Hypothalamus (tissue), 51 donors: Measurements from ENCODE around the gene XAB2.
A peak's percentile ranks its signal among the peaks of the same experiment; 100 is the strongest.

Experiments
- DNase-seq, 51 donors: peaks; one replicate each; lab custom pipeline; 2025; lab: John Stamatoyannopoulos, UW

XAB2 gene

DNA sequence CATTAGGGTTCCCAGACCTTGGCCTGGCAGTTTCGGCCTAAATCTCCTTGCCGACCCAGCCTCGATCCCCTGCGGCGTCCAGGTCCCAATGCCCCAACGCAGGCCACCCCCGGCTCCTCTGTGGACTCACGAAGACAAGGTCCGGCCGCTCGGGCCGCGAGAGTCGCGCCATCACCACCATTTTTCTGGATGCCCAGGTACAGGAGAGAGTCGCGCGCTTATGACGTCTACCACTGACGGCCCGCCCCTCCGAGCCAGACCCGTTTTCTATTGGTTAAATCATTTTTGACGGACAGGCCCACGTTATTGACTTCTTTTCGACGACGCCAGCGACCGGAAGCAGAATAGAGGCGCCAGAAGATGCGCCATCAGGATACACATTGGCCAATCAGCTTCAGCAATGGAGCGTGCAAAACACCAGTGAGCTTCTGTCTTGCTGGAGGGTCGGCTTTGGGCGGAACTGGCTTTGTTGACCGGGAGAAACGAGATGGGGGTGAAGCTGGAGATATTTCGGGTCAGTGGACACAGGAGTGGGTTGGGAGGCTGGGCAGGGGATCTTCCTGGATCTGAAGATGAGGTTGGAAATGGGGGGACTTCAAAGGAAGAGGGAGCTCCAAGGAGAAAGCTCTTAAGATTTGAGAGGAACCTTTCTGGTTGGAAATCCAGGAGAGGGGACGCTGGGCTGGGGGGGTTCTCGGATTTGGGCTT, at the start of gene XAB2, which contains the start of gene PET100:
XAB2 (minus strand) TSS at position 199 of the 708 bp plus-strand sequence; CDS start at position 181, 18 bp downstream.
PET100 (plus strand) TSS at position 447 of the 708 bp plus-strand sequence; CDS start at position 488, 41 bp downstream.
- peak; percentile 72 to 99 (median 95) for DNase-seq

DNA sequence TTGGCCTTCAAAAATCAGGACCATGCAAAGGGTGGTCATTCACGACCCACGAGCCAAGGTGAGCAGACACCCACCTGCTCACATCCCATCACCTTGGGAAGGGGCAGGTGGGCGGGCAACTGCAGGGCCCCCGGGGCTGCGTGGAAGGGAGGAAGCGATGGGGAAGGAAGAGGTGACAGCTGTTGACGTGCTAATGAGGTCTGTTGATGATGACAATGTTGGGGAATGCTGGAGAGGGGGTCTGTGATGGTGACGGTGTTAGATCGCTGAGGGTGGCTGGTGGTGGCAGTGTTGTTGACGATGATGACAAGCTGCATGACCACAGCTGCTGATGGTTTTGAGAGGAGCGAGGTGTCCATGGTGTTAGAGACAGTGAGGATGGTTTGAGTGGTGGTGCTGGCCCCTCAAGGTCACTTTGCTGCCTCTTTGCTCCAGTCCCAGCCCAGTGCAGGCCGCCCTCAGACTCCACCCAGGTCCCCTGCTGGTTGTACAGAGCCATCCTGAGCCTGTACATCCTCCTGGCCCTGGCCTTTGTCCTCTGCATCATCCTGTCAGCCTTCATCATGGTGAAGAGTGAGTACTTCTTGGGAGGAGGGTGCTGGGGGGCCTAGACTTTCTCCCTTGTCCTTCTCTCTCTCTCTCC, 48.4 kb upstream of the XAB2 start:
- no peak for DNase-seq

DNA sequence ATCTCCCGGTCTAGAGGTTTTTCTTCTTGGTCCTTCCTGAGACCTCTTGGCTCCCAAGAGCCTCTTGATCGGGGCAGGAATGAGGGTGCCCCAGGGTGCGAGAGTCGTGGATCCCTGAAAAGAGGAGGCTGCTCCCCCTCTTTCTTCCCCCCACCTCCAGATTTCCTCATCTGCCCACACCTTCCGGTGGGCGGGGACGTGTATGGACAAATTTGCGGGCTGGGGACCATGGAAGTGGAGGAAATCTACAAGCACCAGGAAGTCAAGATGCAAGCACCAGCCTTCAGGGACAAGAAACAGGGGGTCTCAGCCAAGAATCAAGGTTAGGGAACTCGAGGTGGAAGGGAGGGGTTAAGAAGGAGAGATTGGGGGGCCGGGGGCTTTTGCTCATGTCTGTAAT, 47.5 kb upstream of the XAB2 start, which contains the start of gene MCEMP1:
MCEMP1 (plus strand) TSS at position 237 of the 400 bp plus-strand sequence; CDS start at position 268, 31 bp downstream.
- DNase-seq, result no peak

DNA sequence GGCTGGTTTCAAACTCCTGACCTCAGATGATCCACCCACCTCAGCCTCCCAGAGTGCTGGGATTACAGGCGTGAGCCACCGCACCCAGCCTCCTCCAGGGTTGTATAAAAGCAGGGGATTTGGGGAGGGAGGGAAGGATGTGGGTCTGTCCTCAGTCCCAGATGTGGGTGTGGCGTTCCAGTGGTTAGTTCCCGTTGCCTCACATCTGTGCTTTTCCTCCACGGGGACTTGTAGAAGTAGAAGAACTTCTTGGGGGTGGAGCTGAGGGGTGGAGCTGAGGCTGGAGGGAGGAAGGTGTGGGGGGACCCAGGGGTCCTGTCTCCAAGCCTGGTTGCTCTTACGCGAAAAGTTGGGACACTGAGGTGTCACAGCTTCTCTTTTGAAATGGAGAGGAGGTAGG, 47.0 kb upstream of the XAB2 start:
- DNase-seq, result no peak

DNA sequence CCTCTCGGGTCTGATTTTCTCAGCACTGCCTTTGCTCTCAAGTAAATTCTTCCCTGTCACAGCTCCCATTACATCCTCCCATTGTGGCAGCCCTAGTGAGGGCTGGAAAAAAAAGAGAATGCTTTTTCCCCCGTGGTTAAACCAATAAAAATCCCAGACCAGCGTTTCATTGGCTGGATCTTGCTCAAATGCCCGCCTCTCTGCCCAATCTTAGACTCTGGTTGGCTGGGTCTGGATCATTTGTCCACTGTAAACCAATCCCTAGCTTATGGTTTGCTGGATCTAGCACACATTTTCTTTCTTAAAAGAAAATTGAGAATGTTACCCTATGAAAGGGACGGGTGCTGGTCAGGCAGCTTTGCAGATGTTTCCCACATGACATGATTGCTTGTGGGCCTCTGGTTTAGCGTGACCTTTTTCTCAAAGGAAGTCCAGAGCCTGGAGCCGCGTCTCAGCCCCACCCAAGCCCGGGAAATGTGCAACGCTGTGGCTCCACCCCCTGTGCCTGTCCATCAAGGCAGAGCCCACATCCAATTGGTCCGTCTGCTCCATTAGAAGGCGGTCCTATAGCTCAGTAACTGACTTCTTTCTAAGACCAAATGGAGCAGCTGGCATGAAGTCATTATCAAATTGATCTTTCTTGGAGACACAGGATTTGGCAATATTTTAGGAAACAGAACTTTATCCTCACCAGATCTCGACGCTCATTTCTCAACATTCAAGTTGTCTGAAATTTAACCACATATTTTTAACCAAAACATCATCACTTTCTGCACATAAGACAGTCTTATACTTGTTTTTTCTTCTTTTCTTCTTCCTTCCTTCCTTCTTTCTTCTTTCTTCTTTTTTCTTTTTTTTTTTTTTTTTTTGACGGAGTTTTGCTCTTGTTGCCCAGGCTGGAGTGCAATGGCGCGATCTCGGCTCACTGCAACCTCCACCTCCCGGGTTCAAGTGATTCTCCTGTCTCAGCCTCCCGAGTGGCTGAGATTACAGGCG, 45.0 kb upstream of the XAB2 start:
- DNase-seq, result peak in 8 of 51 donors; percentile 2 to 47 (median 8)

- DNase-seq, result no peak
These were observed 43.2 kb upstream of the XAB2 start for GRCh38 chr19:7672522-7672921.

GRCh38 chr19:7670790-7671189, 41.4 kb upstream of the XAB2 start:
- no peak for DNase-seq

DNA sequence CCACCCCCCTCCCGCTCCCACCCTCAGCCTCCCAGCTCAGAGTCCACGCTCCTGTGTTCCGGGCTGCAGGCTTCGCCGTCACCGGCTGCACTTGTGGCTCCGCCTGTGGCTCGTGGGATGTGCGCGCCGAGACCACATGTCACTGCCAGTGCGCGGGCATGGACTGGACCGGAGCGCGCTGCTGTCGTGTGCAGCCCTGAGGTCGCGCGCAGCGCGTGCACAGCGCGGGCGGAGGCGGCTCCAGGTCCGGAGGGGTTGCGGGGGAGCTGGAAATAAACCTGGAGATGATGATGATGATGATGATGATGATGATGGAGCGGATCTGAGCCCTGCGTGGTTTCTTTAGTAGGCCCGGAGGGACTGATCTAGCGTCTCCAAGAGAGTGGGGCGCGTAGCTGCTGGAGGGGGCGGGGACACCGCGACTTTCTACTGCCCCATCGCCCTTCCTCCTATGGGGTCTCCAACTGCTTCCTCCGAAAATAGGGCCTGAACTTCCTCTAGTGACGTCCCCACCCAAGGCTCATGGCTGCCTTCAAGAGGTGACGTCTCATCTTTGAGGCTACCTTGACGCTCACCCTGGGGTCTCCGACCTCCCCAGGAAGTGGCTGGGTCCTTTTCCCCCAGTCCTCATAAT, 40.9 kb upstream of the XAB2 start:
- DNase-seq, result peak in 22 of 51 donors; percentile 2 to 47 (median 22)

DNA sequence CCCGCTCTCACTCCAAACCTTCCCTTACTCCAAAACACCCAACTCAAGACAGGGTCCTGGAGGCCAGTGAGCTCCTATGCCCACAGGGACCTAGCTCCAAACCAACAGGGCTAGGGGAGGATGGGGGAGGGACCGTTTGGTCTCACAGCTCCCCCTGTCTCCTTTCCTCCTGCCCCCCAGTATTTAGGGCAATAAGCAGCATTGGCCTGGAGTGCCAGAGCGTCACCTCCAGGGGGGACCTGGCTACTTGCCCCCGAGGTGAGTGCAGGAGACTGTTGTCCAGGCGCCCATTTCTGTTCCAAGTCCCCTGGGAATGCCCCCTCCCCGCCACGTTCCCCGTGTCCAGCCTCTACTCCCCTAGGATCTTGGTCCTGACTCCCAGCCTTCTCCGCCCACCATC, 40.3 kb upstream of the XAB2 start:
- no peak for DNase-seq

DNA sequence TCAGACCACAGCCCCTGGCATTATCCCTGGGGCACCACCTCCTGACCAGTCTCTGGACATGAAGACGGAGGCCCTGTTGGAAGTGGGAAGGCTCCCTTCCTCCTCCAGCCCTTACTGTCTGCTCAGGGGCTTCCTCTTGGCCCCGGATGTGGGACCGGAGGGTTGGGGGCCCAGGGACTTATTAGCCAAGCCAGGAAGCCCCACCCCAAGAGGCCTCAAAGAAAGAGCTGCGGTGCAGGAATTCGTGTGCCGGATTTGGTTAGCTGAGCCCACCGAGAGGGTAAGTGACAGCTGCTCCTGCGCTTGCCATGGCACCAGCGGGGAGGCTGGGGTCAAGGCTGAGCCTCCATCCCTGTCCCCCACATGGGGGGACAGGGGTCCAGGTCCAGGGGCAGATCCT, 39.5 kb upstream of the XAB2 start, which contains the start of gene RETN:
RETN (plus strand) TSS at position 208 of the 400 bp plus-strand sequence. CDS start 278 bp downstream, outside the sequence.
- no peak for DNase-seq

DNA sequence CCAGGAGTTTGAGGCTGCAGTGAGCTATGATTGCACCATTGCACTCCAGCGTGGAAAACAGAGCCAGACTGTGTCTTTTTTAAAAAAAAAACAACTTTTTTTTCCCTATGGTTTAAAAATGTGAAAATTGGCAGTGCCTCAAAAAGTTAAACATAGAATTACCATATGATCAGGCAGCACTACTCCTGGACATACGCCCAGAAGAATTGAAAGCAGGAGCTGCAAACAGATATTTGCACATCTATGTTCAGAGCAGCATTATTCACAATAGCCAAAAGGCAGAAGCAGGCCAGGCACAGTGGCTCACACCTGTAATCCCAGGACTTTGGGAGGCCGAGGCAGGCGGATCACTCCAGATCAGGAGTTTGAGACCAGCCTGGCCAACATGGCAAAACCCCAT, 35.7 kb upstream of the XAB2 start:
- no peak for DNase-seq

- no peak for DNase-seq
These were observed 34.4 kb upstream of the XAB2 start for GRCh38 chr19:7663706-7664105.

DNA sequence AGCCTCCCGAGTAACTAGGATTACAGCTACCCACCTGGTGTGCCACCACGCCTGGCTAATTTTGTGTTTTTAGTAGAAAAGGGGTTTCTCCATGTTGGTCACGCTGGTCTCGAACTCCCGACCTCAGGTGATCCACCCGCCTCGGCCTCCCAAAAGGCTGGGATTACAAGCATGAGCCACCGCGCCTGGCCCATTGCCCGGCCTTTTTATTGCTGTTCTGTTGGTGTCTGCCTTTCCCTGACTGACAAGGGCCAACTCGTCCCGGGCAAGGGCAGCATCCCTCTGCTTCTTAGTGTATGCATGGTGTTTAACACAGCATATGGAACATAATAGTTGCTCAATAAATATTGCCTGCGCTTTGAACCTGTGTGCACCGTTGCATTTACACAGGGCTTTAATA, 33.3 kb upstream of the XAB2 start:
- DNase-seq, result no peak

DNA sequence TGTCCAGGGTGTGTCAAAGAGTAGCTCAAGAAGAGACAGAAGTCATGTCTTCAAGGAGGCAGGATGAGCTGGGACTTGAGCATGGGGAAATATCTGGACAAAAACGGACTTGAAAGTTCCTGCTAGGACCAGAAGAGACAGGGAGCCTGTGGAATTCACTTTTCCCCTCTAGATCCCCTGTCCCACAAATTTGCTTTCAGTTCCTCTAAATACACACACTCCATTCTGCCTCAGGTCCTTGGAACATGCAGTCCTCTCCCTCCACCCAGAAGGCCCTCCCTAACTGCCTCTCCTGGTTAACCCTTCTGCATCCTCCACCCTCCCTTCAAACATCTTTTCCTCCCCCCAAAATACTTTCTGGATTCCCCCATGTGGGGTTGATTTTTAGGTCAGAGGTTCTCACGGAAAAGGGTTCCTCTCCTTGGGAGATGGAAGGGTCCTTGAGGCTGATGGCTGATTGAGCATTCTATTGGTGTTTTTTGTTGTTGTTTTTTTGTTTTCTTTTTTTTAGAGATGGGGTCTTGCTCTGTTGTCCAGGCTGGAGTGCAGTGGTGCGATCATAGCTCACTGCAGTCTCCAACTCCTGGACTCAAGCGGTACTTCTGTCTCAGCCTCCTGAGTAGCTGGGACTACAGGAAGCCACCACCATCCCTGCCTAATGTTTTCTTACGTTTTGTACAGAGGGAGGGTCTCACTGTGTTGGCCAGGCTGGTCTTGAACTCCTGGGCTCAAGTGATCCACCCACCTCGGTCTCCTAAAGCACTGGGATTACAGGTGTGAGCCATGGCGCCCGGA, 32.6 kb upstream of the XAB2 start:
- no peak for DNase-seq

- DNase-seq, result peak in 25 of 51 donors; percentile 1 to 58 (median 17)
These were observed 28.9 kb upstream of the XAB2 start for GRCh38 chr19:7658219-7658686.

GRCh38 chr19:7657131-7657751, 27.9 kb upstream of the XAB2 start:
- DNase-seq, result no peak

- no peak for DNase-seq
These were observed 26.2 kb upstream of the XAB2 start for GRCh38 chr19:7655581-7655980.

DNA sequence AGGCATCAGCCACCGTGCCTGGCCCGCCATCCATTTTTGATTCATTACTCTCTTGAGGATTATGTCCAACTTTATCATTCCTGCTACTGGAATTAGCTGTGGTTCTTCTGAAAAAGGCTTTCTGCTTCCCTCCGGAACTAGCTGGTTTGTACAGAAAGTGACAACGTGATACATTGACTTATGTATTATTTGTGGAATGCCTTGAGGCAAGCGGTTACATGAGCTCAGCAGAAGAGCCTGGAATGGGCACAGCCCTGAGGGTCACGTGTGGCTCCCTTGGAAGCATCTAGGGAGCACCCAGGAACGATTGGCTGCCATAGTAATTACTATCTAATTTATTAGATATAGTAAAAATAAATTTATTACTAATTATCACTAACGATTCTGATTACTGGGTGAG, 25.1 kb upstream of the XAB2 start:
- no peak for DNase-seq
